PC-9 (cell line): ENCODE measurements around the gene ADAMTSL4.

ENCODE experiments used
- EZH2 ChIP-seq: fragments of 200-600 bp; sonication (generic); IDR thresholded peaks from 2 replicates; pipeline ENCODE4 v1.8.0; 2017; ENCODE audit warnings: antibody characterized with exemption, low read depth
- TF ChIP-seq, protein P1 (sequence below): fragments of 200-600 bp; sonication (generic); conservative IDR thresholded peaks from 2 replicates; pipeline ENCODE4 v1.6.1; 2017; ENCODE audit warnings: mixed run types, antibody characterized with exemption, mild to moderate bottlenecking, moderate library complexity

GRCh38 chr1:150530491-150531159 is 18.6 kb upstream of the ADAMTSL4 start:
- TF ChIP-seq, protein P1, sequence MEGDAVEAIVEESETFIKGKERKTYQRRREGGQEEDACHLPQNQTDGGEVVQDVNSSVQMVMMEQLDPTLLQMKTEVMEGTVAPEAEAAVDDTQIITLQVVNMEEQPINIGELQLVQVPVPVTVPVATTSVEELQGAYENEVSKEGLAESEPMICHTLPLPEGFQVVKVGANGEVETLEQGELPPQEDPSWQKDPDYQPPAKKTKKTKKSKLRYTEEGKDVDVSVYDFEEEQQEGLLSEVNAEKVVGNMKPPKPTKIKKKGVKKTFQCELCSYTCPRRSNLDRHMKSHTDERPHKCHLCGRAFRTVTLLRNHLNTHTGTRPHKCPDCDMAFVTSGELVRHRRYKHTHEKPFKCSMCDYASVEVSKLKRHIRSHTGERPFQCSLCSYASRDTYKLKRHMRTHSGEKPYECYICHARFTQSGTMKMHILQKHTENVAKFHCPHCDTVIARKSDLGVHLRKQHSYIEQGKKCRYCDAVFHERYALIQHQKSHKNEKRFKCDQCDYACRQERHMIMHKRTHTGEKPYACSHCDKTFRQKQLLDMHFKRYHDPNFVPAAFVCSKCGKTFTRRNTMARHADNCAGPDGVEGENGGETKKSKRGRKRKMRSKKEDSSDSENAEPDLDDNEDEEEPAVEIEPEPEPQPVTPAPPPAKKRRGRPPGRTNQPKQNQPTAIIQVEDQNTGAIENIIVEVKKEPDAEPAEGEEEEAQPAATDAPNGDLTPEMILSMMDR = no peak
- TF ChIP-seq EZH2 = no peak
